DND-41 (cell line): ENCODE results near the gene BRPF1.
A peak's percentile ranks its signal among the peaks of the same experiment; 100 is the strongest.

Source experiments
- ATAC-seq: fragments of 200-7000 bp; cut with Tn5 transposase; 3 replicates; pipeline ENCODE4 v1.9.1; 2021; ENCODE audit warnings: low read depth; ENCODE audit not compliant: insufficient read depth
- DNase-seq: peaks from one replicate; pipeline ENCODE4 v3.0.0-alpha.2; 2020
- H2AFZ ChIP-seq: 2 replicates; pipeline ENCODE4 v1.6.0; 2012; ENCODE audit warnings: low read depth, low read length
- H3K27ac ChIP-seq: 2 replicates; pipeline ENCODE4 v1.5.1; 2012; ENCODE audit warnings: low read length, inconsistent platforms
- H3K27me3 ChIP-seq: fragments of 200-600 bp; sonication (generic); 2 replicates; pipeline ENCODE4 v1.6.0; 2012; ENCODE audit warnings: low read length, mild to moderate bottlenecking, inconsistent platforms; ENCODE audit not compliant: insufficient read depth, poor library complexity
- H3K36me3 ChIP-seq: 2 replicates; pipeline ENCODE4 v1.5.1; 2012; ENCODE audit warnings: low read length, inconsistent platforms; ENCODE audit not compliant: insufficient read depth
- H3K4me1 ChIP-seq: 2 replicates; pipeline ENCODE4 v1.5.1; 2012; ENCODE audit warnings: mild to moderate bottlenecking, low read length; ENCODE audit not compliant: insufficient read depth
- H3K4me2 ChIP-seq: 2 replicates; pipeline ENCODE4 v1.6.0; 2012; ENCODE audit warnings: mild to moderate bottlenecking, moderate library complexity, low read length, inconsistent platforms; ENCODE audit not compliant: insufficient read depth
- H3K4me3 ChIP-seq, 2 experiments: fragments of 200-600 bp in 1 of 2; shearing (Covaris generic) in 1 of 2; 2 replicates each; pipeline ENCODE4 v1.5.1; 2012 to 2016; ENCODE audit warnings: inconsistent platforms in 2 of 2, low read length in 2 of 2, mild to moderate bottlenecking in 2 of 2, low read depth in 1 of 2, moderate library complexity in 1 of 2
- H3K79me2 ChIP-seq: 2 replicates; pipeline ENCODE4 v1.6.0; 2012; ENCODE audit warnings: low read length, inconsistent platforms; ENCODE audit not compliant: insufficient read depth
- H3K9ac ChIP-seq: 2 replicates; pipeline ENCODE4 v1.6.0; 2012; ENCODE audit warnings: low read depth, mild to moderate bottlenecking, inconsistent platforms, low read length, moderate library complexity
- H3K9me3 ChIP-seq: 2 replicates; pipeline ENCODE4 v1.5.1; 2012; ENCODE audit warnings: low read length, moderate library complexity, mild to moderate bottlenecking, inconsistent platforms; ENCODE audit not compliant: insufficient read depth, severe bottlenecking
- H4K20me1 ChIP-seq: 2 replicates; pipeline ENCODE4 v1.6.0; 2012; ENCODE audit warnings: low read length; ENCODE audit not compliant: insufficient read depth
- CTCF ChIP-seq: IDR thresholded peaks from 2 replicates; pipeline ENCODE4 v1.5.1; 2012; ENCODE audit warnings: borderline replicate concordance, low read length, moderate library complexity, mild to moderate bottlenecking; ENCODE audit not compliant: poor library complexity, severe bottlenecking; ENCODE audit errors: extremely low read depth
- EZH2 ChIP-seq: IDR thresholded peaks from 3 replicates; pipeline ENCODE4 v1.6.1; 2012; ENCODE audit warnings: borderline replicate concordance, low read depth, mild to moderate bottlenecking, moderate library complexity, low read length, inconsistent platforms; ENCODE audit not compliant: severe bottlenecking

Gene BRPF1

GRCh38 chr3:9791790-9792404, 60.4 kb downstream of the BRPF1 start:
- Histone ChIP-seq H2AFZ (peak overlapping the region; percentile 88), H3K4me2 (peak overlapping the region; percentile 82), H3K4me1 (peaks cover 38% of the 10 kb centered on the region), H3K9ac (peak overlapping the region; percentile 86), H3K27ac (peak overlapping the region; percentile 100), H4K20me1 (peaks cover 24% of the 10 kb centered on the region), H3K79me2 (peaks cover 45% of the 10 kb centered on the region), H3K9me3 (no peaks in the 10 kb centered on the region), H3K4me3 (peak overlapping the region; percentile 74 to 94), H3K36me3 (peaks cover 50% of the 10 kb centered on the region), H3K27me3 (no peaks in the 10 kb centered on the region)
- DNase-seq, result no peak
- ATAC-seq, result no peak
- no peak for TF ChIP-seq CTCF
- TF ChIP-seq EZH2, result no peak

- Histone ChIP-seq H3K4me3 (peak within 1 kb of the TSS; percentile 74 to 94), H3K4me2 (peak within 1 kb of the TSS; percentile 82), H4K20me1 (peaks cover 28% of the 10 kb centered on the region), H2AFZ (peak within 1 kb of the TSS; percentile 88), H3K79me2 (peaks cover 52% of the 10 kb centered on the region), H3K4me1 (peaks cover 38% of the 10 kb centered on the region), H3K9ac (peak within 1 kb of the TSS; percentile 86), H3K27me3 (no peaks in the 10 kb centered on the region), H3K27ac (peak within 1 kb of the TSS; percentile 100), H3K36me3 (peaks cover 51% of the 10 kb centered on the region), H3K9me3 (no peaks in the 10 kb centered on the region)
- ATAC-seq, result peak; percentile 87
- peak; percentile 96 for DNase-seq
- TF ChIP-seq EZH2, result no peak
- TF ChIP-seq CTCF, result no peak
Observed at GRCh38 chr3:9792405-9793160, 61.0 kb downstream of the BRPF1 start, which contains the start of the genes ARPC4 and TADA3. Gene ARPC4 (plus strand): TSS chr3:9793082. CDS start chr3:9793122, 40 bp downstream. Gene TADA3 (minus strand): TSS chr3:9792473. CDS start chr3:9791466, 1,007 bp downstream.

- H3K4me1 ChIP-seq, result peaks cover 38% of the 10 kb centered on the region
Observed at GRCh38 chr3:9793161-9793781, 61.7 kb downstream of the BRPF1 start.

More at GRCh38 chr3:9793161-9793781, 61.7 kb downstream of the BRPF1 start:
- TF ChIP-seq EZH2, result no peak
- no peak for TF ChIP-seq CTCF
- peak overlapping the region; percentile 82 for H3K4me2 ChIP-seq
- DNase-seq (no peak), ATAC-seq (peak; percentile 0; the same call in 1 of the 3 replicates)
- peaks cover 32% of the 10 kb centered on the region for H4K20me1 ChIP-seq
- no peaks in the 10 kb centered on the region for H3K27me3 ChIP-seq
- peak overlapping the region; percentile 88 for H2AFZ ChIP-seq
- peaks cover 56% of the 10 kb centered on the region for H3K79me2 ChIP-seq
- peak overlapping the region; percentile 86 for H3K9ac ChIP-seq
- H3K9me3 ChIP-seq, result no peaks in the 10 kb centered on the region
- peak overlapping the region; percentile 74 to 94 for H3K4me3 ChIP-seq
- peaks cover 58% of the 10 kb centered on the region for H3K36me3 ChIP-seq
- H3K27ac ChIP-seq, result peak overlapping the region; percentile 100
